ENCODE results near the gene TLDC2.

- no peak for TF ChIP-seq CTCF (IDR thresholded peaks at IDR 0.05)
- TF ChIP-seq EP300 (IDR thresholded peaks at IDR 0.05): no peak
- TF ChIP-seq POLR2A (IDR thresholded peaks at IDR 0.05): no peak
Observed at GRCh38 chr20:36848078-36848660, 27.8 kb upstream of the TLDC2 start.

Measured in stomach (tissue), 4 donors.